NCI-H2227 (cell line): ENCODE measurements around the gene ADGRA3.
"Not testable (repeated sequence)": the region's sequence is repeated elsewhere in the genome, so short reads cannot be mapped to it uniquely, and the experiment has no call there.

Source experiments
- DNase-seq: peaks from one replicate; lab custom pipeline; 2025; ENCODE audit not compliant: unreplicated experiment; lab: John Stamatoyannopoulos, UW

The ADGRA3 gene

DNA sequence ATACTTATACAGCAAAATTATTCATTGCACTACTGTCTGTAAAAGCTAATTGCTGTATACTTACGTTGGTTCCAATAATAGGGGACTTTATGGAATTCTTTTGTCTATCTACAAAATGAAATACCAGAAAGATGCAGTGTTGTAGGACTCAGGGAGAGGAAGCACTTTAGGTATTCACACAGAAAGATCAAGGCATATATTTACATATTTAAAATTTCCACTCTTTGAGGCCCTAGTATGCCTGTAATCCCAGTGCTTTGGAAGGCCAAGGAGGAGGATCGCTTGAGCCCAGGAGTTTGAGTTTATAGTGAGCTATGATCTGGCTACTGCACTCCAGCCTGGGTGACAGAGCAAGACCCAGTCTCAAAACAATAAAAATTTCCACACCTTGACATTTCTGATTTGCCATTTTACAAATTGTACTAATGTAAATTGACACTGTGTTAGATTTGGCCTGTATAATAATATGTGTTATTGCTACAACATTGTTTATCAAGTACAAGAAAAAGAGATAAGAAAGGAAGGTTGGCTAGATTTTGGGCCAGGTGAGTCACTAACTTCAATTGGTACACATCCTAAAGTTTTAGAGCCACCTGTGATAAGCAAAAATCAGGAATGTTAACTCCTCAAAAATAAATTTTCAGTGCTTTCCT, 35.1 kb downstream of the ADGRA3 start:
- DNase-seq: no peak

- DNase-seq: no peak
These were observed 37.4 kb downstream of the ADGRA3 start for GRCh38 chr4:22478426-22478825.

GRCh38 chr4:22477813-22478182, 38.1 kb downstream of the ADGRA3 start:
- no peak for DNase-seq

- no peak for DNase-seq
These were observed 38.6 kb downstream of the ADGRA3 start for GRCh38 chr4:22477136-22477812.

DNA sequence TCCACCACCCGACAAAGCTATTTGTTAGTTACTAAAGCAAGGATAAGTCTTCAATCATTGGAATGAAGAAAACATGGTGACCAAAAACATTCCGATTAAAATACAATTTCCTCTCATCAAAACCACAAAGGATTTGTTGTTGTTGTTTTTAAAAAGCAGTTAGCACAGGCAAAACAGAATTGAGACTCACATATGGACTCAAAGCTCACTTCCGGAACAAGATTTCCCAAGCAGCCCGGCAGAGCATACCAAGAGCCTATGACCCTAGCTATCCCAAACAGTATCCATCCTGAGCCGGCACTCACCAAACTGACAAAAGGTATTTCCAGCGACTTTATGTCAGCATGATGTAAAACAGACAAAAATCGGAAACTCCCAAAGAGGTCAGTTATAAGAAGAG, 39.9 kb downstream of the ADGRA3 start:
- DNase-seq: no peak

GRCh38 chr4:22475311-22475646, 40.6 kb downstream of the ADGRA3 start:
- not testable (repeated sequence) for DNase-seq

DNA sequence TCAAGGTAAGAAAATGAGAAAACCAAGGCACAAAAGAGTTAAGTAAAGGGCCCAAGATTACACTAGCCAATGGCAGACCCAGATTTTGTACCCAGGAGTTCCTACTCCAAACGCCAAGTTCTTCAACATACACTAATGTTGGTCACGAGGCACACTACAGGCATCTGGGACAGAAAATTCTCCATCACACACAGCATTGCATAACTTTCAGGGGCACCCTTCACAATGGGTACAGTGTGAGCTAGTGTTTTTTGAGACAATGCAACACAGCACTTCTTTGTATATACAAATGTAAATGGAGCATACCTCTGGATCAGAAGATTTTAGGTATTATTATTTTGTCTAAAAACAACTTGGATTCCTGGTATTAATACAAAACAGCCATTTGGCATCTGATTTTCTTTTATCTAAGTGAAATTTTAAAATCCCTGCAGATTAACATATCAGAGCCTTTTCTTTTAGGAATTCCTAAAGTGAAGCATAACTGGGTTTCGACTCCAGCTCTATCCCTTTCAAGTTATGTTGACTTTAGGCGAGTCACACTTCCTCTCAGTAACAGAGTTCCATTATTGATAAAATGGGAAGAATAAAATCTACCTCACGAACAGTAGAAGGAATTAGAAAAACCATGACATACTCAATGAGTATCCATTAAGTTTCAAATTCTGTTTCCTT, 41.1 kb downstream of the ADGRA3 start:
- DNase-seq: no peak

GRCh38 chr4:22473268-22473667, 42.6 kb downstream of the ADGRA3 start:
- DNase-seq: no peak

- no peak for DNase-seq
These were observed 43.8 kb downstream of the ADGRA3 start for GRCh38 chr4:22471999-22472461.

GRCh38 chr4:22471419-22471818, 44.4 kb downstream of the ADGRA3 start:
- DNase-seq: no peak

DNA sequence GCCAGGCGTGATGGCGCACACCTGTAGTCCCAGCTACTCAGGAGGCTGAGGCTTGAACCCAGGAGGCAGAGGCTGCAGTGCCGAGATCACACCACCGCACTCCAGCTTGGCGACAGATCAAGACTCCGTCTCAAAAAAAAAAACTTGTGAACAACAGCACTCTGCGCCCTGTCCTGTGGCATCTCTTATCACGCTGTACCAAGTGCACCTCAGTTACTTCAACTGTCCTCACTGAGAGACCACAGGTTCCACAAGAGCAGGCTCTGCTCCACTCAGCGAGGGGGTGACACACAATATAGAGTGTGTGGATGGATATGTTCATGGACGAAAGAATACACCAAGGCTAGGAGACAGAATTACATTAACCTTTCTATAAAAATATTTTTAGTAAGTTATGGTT, 49.3 kb downstream of the ADGRA3 start:
- DNase-seq: no peak

GRCh38 chr4:22465996-22466395, 49.9 kb downstream of the ADGRA3 start:
- no peak for DNase-seq

DNA sequence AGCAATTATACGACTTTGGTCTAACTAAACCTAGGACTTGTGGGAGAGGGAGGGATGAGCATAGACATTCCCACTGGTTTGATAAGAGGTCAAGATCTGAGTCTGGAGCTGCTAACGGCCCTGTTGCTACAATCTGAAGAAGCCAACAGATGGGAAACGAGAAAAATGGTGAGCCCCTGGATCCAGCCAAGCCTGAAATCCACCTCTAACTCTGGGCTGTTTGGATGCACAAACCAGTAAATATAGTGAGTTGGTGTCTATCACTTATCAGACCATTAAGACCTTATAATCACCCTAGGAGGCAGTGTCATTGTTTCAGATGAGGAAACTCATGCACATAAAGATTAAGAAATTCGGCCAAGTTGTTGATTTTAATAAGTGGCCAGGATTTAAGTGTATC, 50.5 kb downstream of the ADGRA3 start:
- DNase-seq: no peak

DNA sequence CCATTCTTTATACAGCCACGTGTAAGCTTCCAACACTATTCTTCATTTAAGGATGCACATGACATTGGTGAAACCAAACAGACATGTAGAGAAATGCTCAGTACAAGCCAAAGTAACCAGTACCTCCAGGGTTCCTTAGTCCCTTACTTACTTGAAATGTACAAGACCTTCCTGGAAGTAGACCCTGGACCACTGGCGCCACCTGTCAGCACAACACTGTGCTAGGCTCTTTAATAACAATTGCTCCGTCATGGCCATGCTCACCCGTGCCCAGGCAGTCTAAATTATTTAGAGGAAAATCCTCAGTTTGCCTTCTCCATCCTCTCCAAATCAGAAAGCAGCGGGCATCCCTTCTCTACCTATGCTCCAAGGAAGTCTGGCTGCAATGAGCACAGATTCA, 52.7 kb downstream of the ADGRA3 start:
- no peak for DNase-seq

DNA sequence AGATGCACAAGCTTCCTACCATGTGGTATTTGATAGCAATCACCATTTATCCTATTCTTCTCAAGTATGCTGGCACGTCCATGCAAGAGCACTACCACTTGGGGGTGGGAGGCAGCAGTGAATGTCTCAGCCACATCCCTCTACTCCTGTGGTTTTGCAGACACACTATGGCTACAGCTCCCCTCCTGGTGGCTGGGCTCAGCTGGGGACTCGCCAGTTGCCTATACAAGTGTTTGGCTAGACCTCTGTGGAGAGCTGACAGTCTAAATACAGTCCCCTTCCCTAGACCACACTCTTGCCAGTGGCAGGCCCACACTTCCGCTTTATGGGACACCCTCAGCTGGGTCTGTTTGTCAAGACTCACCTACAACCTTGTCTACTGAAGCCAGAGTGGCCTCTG, 53.2 kb downstream of the ADGRA3 start:
- no peak for DNase-seq

- DNase-seq: no peak
These were observed 55.6 kb downstream of the ADGRA3 start for GRCh38 chr4:22460266-22460665.

GRCh38 chr4:22458098-22458497, 57.8 kb downstream of the ADGRA3 start:
- no peak for DNase-seq

DNA sequence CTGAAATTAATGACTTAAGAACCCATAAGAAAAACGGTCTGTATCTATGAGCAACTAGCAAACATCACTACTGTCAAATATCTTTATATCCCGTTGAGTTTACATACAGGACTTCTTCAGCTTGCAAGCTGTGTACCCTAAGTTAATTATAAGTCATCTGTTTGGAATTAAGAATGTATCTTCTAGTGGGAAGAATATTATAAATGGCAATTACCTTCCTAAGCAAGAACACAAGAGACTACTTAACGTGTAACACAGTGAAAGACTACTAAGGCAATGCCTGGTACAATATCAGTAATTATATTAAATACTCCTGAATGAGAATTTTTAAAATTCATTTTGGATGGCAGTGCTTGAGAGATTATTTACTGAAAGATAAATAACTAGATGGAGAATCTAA, 58.5 kb downstream of the ADGRA3 start:
- DNase-seq: no peak

DNA sequence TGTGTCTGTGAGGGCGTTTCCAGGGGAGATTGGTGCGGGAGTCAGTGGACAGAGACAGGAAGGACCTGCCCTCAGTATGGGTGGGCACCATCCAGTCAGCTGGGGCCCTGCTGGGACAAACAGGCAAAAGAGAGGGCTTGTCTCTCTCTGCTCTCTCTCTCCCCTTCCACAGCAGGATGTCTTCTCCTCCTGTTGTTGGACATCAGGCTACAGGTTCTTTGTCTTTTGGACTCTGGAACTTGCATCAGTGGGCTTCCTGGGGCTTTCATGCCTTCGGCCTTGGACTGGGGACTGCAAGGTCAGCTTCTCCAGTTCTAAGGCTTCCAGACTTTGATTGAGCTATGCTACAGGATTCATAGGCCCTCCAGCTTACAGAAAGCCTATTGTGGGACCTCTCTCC, 59.6 kb downstream of the ADGRA3 start:
- DNase-seq: no peak

DNA sequence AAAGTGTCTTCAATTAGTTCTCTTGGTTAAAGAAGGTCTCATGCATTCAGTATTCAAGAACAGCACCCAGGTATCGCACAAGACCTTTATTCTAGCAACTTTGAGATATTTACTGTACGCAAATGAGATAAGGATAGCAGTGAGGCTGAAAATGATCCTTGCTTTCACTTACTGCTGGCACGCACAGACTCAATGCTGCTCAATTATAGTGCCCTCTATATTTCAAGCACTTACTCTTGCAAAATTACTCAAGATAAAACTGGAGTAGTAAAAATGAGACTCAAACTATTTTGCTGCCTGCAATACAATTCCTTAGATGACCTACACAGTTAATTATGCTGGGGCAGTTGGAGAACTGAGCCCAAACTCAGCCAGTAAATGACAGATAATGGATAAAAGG, 60.9 kb downstream of the ADGRA3 start:
- DNase-seq: no peak

- DNase-seq: no peak
These were observed 61.5 kb downstream of the ADGRA3 start for GRCh38 chr4:22454216-22454838.

DNA sequence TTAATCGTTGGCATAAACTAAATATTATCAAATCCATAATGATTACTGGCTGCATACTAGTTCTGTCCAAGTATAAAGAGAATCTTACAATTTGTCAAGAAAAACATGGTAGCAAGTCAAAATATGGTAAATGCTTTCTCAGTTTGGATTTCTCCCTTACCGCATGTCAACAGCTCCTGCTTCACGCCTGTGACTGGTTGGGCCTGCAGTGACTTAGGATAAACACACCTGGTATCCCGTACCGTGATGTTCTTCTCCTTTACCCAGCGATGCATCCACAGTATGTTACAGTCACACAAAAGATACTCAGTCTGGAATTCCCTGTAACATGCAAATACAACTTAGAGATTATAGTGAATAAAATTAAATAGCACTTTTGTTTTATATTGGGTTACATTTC, 71.1 kb downstream of the ADGRA3 start:
- DNase-seq: no peak
